Articular chondrocyte of knee joint (primary cell): ENCODE measurements around the gene KDM2A. TPM values are rescaled to one million over a fixed set of nuclear protein-coding genes. Genes with fewer than 3 reads are reported as not detected.

ENCODE experiments used
- total RNA-seq: library from RNA; depleted of rRNA; stranded (reverse); fragments of >200 nt; gene quantifications from 2 replicates; pipeline ENCODE4 v1.2.3, GENCODE V29; 2012

KDM2A gene
- 79.4 and 84.0 TPM in 2 replicates for total RNA-seq

GRCh38 chr11:67118801-67119584 is at the start of gene KDM2A:
TSS of gene KDM2A (plus strand) at chr11:67119263. CDS start at chr11:67121317, 2,054 bp downstream.

GRCh38 chr11:67266449-67267187 is 147.6 kb downstream of the KDM2A start, which contains the start of gene GRK2:
TSS of gene GRK2 (plus strand) at chr11:67266473. CDS start at chr11:67266700, 227 bp downstream.

GRCh38 chr11:67289226-67289650 is 170.2 kb downstream of the KDM2A start, which contains the start of gene ANKRD13D:
TSS of gene ANKRD13D (plus strand) at chr11:67289303. CDS start at chr11:67289461, 158 bp downstream.

GRCh38 chr11:67303132-67303834 is 184.2 kb downstream of the KDM2A start, which contains the start of gene SSH3:
TSS of gene SSH3 (plus strand) at chr11:67303530. CDS start at chr11:67303626, 96 bp downstream.

Other genes with a start within 250 kb of the KDM2A start
- 43.8 and 45.9 TPM in 2 replicates for gene PC, start 160.9 kb upstream of the KDM2A start, total RNA-seq
- not detected in 2 replicates for gene C11orf86, start 144.0 kb upstream of the KDM2A start, total RNA-seq
- gene SYT12, start 96.1 kb upstream of the KDM2A start, total RNA-seq: 2.1 and 3.6 TPM in 2 replicates
- 34.5 and 38.4 TPM in 2 replicates for gene RHOD, start 62.4 kb upstream of the KDM2A start, total RNA-seq
- 16.9 and 19.1 TPM in 2 replicates for gene GRK2, start 147.2 kb downstream of the KDM2A start, total RNA-seq
- gene ANKRD13D, start 170.0 kb downstream of the KDM2A start, total RNA-seq: 18.8 and 23.9 TPM in 2 replicates
- 15.8 and 19.3 TPM in 2 replicates for gene SSH3, start 184.3 kb downstream of the KDM2A start, total RNA-seq
- 41.8 and 49.8 TPM in 2 replicates for gene POLD4, start 234.3 kb downstream of the KDM2A start, total RNA-seq